Spleen (tissue), 11 donors: Measurements from ENCODE around the gene TBXAS1. TPM values are rescaled to one million over a fixed set of nuclear protein-coding genes. Genes with fewer than 3 reads are reported as not detected.
"Not testable (repeated sequence)": the region's sequence is repeated elsewhere in the genome, so short reads cannot be mapped to it uniquely, and the experiment has no call there.

Experiments used
- DNase-seq: peaks from one replicate; pipeline ENCODE4 v3.0.0-alpha.2; 2020
- H3K27ac ChIP-seq, 8 donors: fragments of 200-600 bp; sonication (generic) in 7 of 8; 1 replicate in 4 of 8; 2 replicates in 4 of 8; pipeline versions ENCODE4 v1.5.0 to v1.8.0; 2016 to 2021; ENCODE audit warnings: inconsistent platforms in 4 of 8, mild to moderate bottlenecking in 4 of 8, moderate library complexity in 1 of 8
- H3K27me3 ChIP-seq, 7 donors: fragments of 200-600 bp; sonication (generic) in 6 of 7; replicated peaks in 1 of 7; 1 replicate in 4 of 7; 2 replicates in 3 of 7; pipeline versions ENCODE4 v1.5.0 to v1.8.0; 2016 to 2021; ENCODE audit warnings: inconsistent platforms in 3 of 7, mild to moderate bottlenecking in 1 of 7
- H3K36me3 ChIP-seq, 6 donors: fragments of 200-600 bp; sonication (generic) in 5 of 6; 1 replicate in 4 of 6; 2 replicates in 2 of 6; pipeline versions ENCODE4 v1.5.0 to v1.8.0; 2016 to 2021; ENCODE audit warnings: inconsistent platforms in 2 of 6
- H3K4me1 ChIP-seq, 6 donors: fragments of 200-600 bp; sonication (generic) in 5 of 6; 1 replicate in 3 of 6; 2 replicates in 3 of 6; pipeline versions ENCODE4 v1.5.0 to v1.8.0; 2016 to 2021; ENCODE audit warnings: inconsistent platforms in 3 of 6
- H3K4me3 ChIP-seq, 8 donors: fragments of 200-600 bp; sonication (generic) in 7 of 8; 1 replicate in 4 of 8; 2 replicates in 4 of 8; pipeline versions ENCODE4 v1.5.0 to v1.8.0; 2016 to 2021; ENCODE audit warnings: inconsistent platforms in 4 of 8, mild to moderate bottlenecking in 4 of 8, moderate library complexity in 2 of 8
- H3K9me3 ChIP-seq, 8 donors: fragments of 200-600 bp; sonication (generic) in 7 of 8; 1 replicate in 4 of 8; 2 replicates in 4 of 8; pipeline versions ENCODE4 v1.5.0 to v1.8.0; 2016 to 2021; ENCODE audit warnings: inconsistent platforms in 4 of 8
- CTCF ChIP-seq, 11 experiments: fragments of 200-600 bp in 7 of 11; fragments of 450-650 bp in 4 of 11; sonication (generic) in 4 of 11; IDR thresholded peaks in 8 of 11; conservative IDR thresholded peaks in 3 of 11; 1 replicate in 7 of 11; 2 replicates in 4 of 11; pipeline versions ENCODE4 v1.4.0 to v1.8.0; 2016 to 2021; ENCODE audit warnings: antibody characterized with exemption in 11 of 11, inconsistent platforms in 4 of 11, mild to moderate bottlenecking in 1 of 11
- POLR2A ChIP-seq, 3 donors: fragments of 450-650 bp; IDR thresholded peaks; one replicate each; pipeline ENCODE4 v1.5.1; 2017; ENCODE audit warnings: antibody characterized with exemption in 3 of 3, mild to moderate bottlenecking in 1 of 3
- POLR2AphosphoS5 ChIP-seq, 3 donors: sonication (generic); formaldehyde crosslinking; IDR thresholded peaks; one replicate each; pipeline ENCODE4 v1.5.1; 2017; ENCODE audit warnings: antibody characterized with exemption in 3 of 3
- WGBS, 5 donors: extraction: QIAGEN DNeasy Blood & Tissue Kit in 3 of 5; methylation state at CpG; one replicate each; pipeline versions ENCODE4 v1.1.5 to v1.1.7; 2013 to 2018; 5-methylcytosine and 5-hydroxymethylcytosine counted together
- intact Hi-C: fragments of 100-400 bp; cut with DNase I; formaldehyde crosslinking; loops from one replicate; pipeline ENCODE4 v1.15.0; 2023; ENCODE audit warnings: low total_unique reads
- polyA plus RNA-seq, 3 donors: library from polyadenylated mRNA; stranded (reverse); fragments of 200-250 nt; gene quantifications; one replicate each; pipeline ENCODE4 v1.2.1, GENCODE V29; 2013
- total RNA-seq, 7 donors: library from RNA; depleted of rRNA in 3 of 7; stranded (reverse); fragments of >200 nt in 3 of 7; fragmentation: NEBNext Ultra II Directional in 4 of 7; extraction: Animal tissue kit (Norgen Biotek cat#: 25700) in 4 of 7; gene quantifications; one replicate each; pipeline versions ENCODE4 v1.1.0 to v1.2.1, GENCODE V29; 2016 to 2021
- donor health status: healthy with polysubstance abuse.
- donor health status: DM: no; HTN: no; CAD: no; lungs with moderate emphysema.
- donor health status: DM: no; HTN: no; CAD: no.
- donor health status: Bipolar disorder and iron deficiency.
- donor health status: healthy.
- donor health status: DM: no; HTN: no; CAD: no.
- donor health status: DM: yes; HTN: yes; CAD: no.

TBXAS1 gene
- total and polyA plus RNA-seq, 10 donors: 19.8 to 287 (median 147) TPM

- Histone ChIP-seq H3K4me3 (peak overlapping the region in 2 of 8 donors; percentile 28 to 68), H3K36me3 (peaks cover 0 to 5% (median 0%) of the 10 kb centered on the region in 6 donors), H3K9me3 (peaks cover 0 to 11% (median 0%) of the 10 kb centered on the region in 8 donors), H3K27me3 (peaks cover 0 to 6% (median 0%) of the 10 kb centered on the region in 7 donors), H3K27ac (peak overlapping the region; percentile 23 to 90 (median 81)), H3K4me1 (peaks cover 5 to 41% (median 21%) of the 10 kb centered on the region in 6 donors)
- no peak for TF ChIP-seq POLR2A (IDR thresholded peaks at IDR 0.05)
- TF ChIP-seq CTCF (IDR thresholded peaks at IDR 0.05 in 8 of 11, conservative IDR thresholded peaks at IDR 0.05 in 3 of 11): no peak
- TF ChIP-seq POLR2AphosphoS5 (IDR thresholded peaks at IDR 0.05): no peak
- WGBS, 5 donors: 92 to 99% (median 94%) methylated on average over 2 of the region's 2 CpGs
- intact Hi-C loops: no loop called here
- no peak for DNase-seq
Observed at GRCh38 chr7:139828446-139828845, 618 bp upstream of the TBXAS1 start.

- intact Hi-C loops: no loop called here
- H3K27ac ChIP-seq: peak overlapping the region; percentile 66 to 90 (median 82)
Observed at GRCh38 chr7:139829775-139830117, 682 bp downstream of the TBXAS1 start.

GRCh38 chr7:139830292-139830691, 1.2 kb downstream of the TBXAS1 start:
- Histone ChIP-seq H3K4me1 (peaks cover 5 to 41% (median 21%) of the 10 kb centered on the region in 6 donors), H3K36me3 (peaks cover 0 to 5% (median 0%) of the 10 kb centered on the region in 6 donors), H3K27ac (peak overlapping the region; percentile 66 to 90 (median 82)), H3K27me3 (peaks cover 0 to 2% (median 0%) of the 10 kb centered on the region in 7 donors), H3K9me3 (peaks cover 0 to 21% (median 12%) of the 10 kb centered on the region in 8 donors), H3K4me3 (peak overlapping the region; percentile 4 to 68 (median 38))
- no peak for TF ChIP-seq POLR2A (IDR thresholded peaks at IDR 0.05)
- no peak for TF ChIP-seq CTCF (IDR thresholded peaks at IDR 0.05 in 8 of 11, conservative IDR thresholded peaks at IDR 0.05 in 3 of 11)
- no peak for TF ChIP-seq POLR2AphosphoS5 (IDR thresholded peaks at IDR 0.05)
- 52 to 61% (median 53%) methylated on average over 4 of the region's 4 CpGs for WGBS, 5 donors
- intact Hi-C loops: no loop called here
- no peak for DNase-seq

More at GRCh38 chr7:139829775-139830117, 682 bp downstream of the TBXAS1 start:
- H3K9me3 ChIP-seq: peaks cover 0 to 21% (median 10%) of the 10 kb centered on the region in 8 donors
- peaks cover 5 to 41% (median 21%) of the 10 kb centered on the region in 6 donors for H3K4me1 ChIP-seq
- DNase-seq: no peak
- 22 to 27% (median 25%) methylated on average over 3 of the region's 3 CpGs for WGBS, 5 donors
- peak overlapping the region; percentile 17 to 68 (median 38) for H3K4me3 ChIP-seq
- H3K27me3 ChIP-seq: peaks cover 0 to 6% (median 0%) of the 10 kb centered on the region in 7 donors
- TF ChIP-seq POLR2AphosphoS5 (IDR thresholded peaks at IDR 0.05) (no peak), CTCF (IDR thresholded peaks at IDR 0.05 in 8 of 11, conservative IDR thresholded peaks at IDR 0.05 in 3 of 11) (no peak), POLR2A (IDR thresholded peaks at IDR 0.05) (no peak)
- H3K36me3 ChIP-seq: peaks cover 0 to 5% (median 0%) of the 10 kb centered on the region in 6 donors

- H3K27me3 ChIP-seq: no peaks in the 10 kb centered on the region
- peaks cover 0 to 25% (median 14%) of the 10 kb centered on the region in 8 donors for H3K9me3 ChIP-seq
- no peak for TF ChIP-seq CTCF (IDR thresholded peaks at IDR 0.05 in 8 of 11, conservative IDR thresholded peaks at IDR 0.05 in 3 of 11)
- TF ChIP-seq POLR2AphosphoS5 (IDR thresholded peaks at IDR 0.05): peak in 2 of 3 donors; percentile 38 to 40
- peak overlapping the region; percentile 4 to 68 (median 38) for H3K4me3 ChIP-seq
- peak overlapping the region; percentile 66 to 90 (median 82) for H3K27ac ChIP-seq
- 58 to 78% (median 65%) methylated on average over 3 of the region's 3 CpGs for WGBS, 5 donors
- peaks cover 0 to 5% (median 0%) of the 10 kb centered on the region in 6 donors for H3K36me3 ChIP-seq
- DNase-seq: no peak
- H3K4me1 ChIP-seq: peaks cover 5 to 41% (median 21%) of the 10 kb centered on the region in 6 donors
- intact Hi-C loops: no loop called here
Observed at GRCh38 chr7:139830782-139831501, 1.9 kb downstream of the TBXAS1 start.

- H3K4me3 ChIP-seq, H3K27ac ChIP-seq, H3K27me3 ChIP-seq, DNase-seq, intact Hi-C loops: not testable (repeated sequence)
- Histone ChIP-seq H3K36me3 (peaks cover 0 to 32% (median 0%) of the 10 kb centered on the region in 6 donors), H3K4me1 (peaks cover 0 to 24% (median 2%) of the 10 kb centered on the region in 6 donors), H3K9me3 (peaks cover 0 to 40% (median 18%) of the 10 kb centered on the region in 8 donors)
- 50 to 85% (median 78%) methylated on average over 1 of the region's 1 CpG for WGBS, 5 donors
Observed at GRCh38 chr7:139835848-139836247, 6.8 kb downstream of the TBXAS1 start.

- DNase-seq, H3K27ac ChIP-seq, H3K4me3 ChIP-seq, intact Hi-C loops, H3K27me3 ChIP-seq: not testable (repeated sequence)
- Histone ChIP-seq H3K36me3 (peaks cover 0 to 31% (median 0%) of the 10 kb centered on the region in 6 donors), H3K9me3 (peaks cover 0 to 40% (median 18%) of the 10 kb centered on the region in 8 donors), H3K4me1 (peaks cover 0 to 24% (median 5%) of the 10 kb centered on the region in 6 donors)
- WGBS, 5 donors: 84 to 91% (median 89%) methylated on average over 4 of the region's 4 CpGs
Observed at GRCh38 chr7:139837291-139837690, 8.2 kb downstream of the TBXAS1 start.
